ENCODE results near the gene BSG.
"Not testable (repeated sequence)": the region's sequence is repeated elsewhere in the genome, so short reads cannot be mapped to it uniquely, and the experiment has no call there.

The BSG gene

DNA sequence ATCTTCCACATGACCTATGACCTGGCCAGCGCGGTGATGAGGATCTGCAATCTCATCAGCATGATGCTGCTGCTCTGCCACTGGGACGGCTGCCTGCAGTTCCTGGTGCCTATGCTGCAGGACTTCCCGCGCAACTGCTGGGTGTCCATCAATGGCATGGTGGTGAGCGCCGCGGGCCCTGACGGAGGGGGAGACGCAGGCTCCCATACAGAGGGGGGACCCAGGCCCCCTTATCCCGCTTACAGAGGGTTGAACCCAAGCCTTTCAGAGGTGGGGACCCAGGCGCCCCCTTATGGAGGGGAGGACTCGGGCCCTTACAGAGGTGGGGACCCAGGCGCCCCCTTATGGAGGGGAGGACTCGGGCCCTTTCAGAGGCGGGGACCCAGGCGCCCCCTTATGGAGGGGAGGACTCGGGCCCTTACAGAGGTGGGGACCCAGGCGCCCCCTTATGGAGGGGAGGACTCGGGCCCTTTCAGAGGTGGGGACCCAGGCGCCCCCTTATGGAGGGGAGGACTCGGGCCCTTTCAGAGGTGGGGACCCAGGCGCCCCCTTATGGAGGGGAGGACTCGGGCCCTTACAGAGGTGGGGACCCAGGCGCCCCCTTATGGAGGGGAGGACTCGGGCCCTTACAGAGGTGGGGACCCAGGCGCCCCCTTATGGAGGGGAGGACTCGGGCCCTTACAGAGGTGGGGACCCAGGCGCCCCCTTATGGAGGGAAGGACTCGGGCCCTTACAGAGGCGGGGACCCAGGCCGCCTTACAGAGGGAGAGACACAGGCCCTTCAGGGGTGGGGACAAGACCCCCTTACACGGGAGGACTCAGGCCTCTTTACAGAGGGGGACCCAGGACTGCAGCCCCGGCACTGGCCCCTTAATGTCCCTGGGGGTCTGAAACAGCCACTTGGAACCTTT lies 32.9 kb downstream of the BSG start:
- not testable (repeated sequence) for DNase-seq

DNA sequence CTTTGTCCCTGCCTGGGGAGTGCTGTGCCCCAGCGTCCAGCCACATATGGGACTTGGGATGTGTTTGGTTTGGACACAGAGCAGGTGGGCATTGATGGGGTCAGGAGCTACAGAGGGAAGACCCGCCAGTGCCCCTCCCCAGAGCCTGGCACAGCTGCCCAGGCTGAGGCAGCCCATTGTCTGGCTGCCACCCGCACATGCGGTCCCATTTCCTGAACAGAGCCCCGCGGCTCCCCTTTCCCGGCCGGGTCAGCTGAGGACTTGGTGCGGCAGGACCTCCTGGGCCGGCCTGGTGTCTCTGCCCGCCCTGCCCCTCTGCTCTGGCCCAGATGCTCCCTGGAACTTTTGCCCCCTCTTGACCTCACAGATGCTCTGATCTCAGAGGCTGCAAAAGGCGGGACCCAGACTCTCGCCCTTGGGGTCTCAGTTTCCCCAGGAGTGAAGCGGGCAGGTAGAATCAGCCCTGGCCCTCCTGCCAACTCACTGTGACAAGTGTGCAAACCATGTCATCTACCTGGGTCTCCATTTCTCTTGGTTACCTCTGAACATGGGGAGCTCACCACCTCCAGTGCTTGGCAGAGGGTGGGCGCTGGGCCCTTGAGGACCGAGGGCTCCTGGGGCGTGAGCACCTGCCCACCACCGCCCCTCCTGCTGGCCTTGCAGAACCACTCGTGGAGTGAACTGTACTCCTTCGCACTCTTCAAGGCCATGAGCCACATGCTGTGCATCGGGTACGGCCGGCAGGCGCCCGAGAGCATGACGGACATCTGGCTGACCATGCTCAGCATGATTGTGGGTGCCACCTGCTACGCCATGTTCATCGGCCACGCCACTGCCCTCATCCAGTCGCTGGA lies 35.1 kb downstream of the BSG start:
- DNase-seq = no peak

- no peak for DNase-seq
Observed at GRCh38 chr19:608155-609003, 36.0 kb downstream of the BSG start.

DNA sequence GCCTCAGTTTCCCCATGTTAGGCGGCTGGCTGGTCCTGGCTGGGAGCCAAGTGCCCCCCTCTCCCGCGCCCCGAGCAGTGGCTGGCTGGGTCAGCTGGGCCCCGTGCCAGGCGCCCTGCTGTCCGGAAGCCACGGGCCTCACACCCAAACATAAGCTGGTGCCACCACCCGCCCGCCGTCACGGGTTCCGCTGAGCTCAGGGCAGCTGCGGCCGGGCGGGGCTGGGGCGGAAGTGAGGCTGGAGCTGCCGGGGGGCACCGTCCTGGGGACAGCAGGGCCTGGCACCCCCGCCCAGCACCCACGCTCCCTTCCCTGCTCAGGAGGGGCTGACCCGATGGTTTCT lies 36.6 kb downstream of the BSG start:
- no peak for DNase-seq

GRCh38 chr19:610071-610800 lies 37.8 kb downstream of the BSG start:
- no peak for DNase-seq

- DNase-seq = peak; percentile 44
Observed at GRCh38 chr19:610801-611480, 38.5 kb downstream of the BSG start.

DNA sequence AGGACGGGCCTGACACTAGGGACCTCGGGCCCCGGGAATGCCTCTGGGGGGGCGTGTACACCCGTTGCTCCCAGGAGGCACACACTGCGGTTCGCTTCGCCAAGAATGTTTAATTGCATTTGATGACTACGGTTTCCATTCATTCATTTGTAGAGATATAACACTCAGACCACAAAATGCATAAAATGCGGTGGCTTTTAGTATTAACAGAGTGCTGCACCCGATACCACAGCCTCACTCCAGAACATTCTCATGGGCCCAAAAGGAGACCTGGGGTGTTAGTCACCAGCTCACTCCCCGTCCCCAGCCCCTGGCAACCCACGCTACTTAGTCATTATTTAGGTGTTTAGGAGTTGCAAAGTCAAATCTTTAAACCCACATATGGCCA lies 39.1 kb downstream of the BSG start:
- peak; percentile 54 for DNase-seq

DNA sequence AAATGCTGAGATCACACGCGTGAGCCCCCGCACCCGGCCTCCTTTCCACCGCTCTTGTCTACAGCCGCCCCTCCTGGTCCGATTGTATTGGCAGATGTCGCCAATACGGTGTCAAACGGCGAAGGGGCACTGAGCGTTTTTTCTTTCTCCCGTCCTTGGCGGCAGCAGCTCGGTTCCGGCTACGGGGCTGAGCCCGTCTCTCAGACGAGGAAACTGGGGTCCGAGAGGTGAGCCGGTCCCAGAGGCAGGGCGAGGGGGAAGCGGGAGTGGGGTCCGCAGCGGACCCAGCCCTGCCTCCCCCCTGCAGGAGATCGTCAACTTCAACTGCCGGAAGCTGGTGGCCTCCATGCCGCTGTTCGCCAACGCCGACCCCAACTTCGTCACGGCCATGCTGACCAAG lies 40.5 kb downstream of the BSG start:
- no peak for DNase-seq

- DNase-seq = no peak
Observed at GRCh38 chr19:613732-614567, 41.6 kb downstream of the BSG start.

GRCh38 chr19:615619-616018 lies 43.2 kb downstream of the BSG start:
- DNase-seq = no peak

DNA sequence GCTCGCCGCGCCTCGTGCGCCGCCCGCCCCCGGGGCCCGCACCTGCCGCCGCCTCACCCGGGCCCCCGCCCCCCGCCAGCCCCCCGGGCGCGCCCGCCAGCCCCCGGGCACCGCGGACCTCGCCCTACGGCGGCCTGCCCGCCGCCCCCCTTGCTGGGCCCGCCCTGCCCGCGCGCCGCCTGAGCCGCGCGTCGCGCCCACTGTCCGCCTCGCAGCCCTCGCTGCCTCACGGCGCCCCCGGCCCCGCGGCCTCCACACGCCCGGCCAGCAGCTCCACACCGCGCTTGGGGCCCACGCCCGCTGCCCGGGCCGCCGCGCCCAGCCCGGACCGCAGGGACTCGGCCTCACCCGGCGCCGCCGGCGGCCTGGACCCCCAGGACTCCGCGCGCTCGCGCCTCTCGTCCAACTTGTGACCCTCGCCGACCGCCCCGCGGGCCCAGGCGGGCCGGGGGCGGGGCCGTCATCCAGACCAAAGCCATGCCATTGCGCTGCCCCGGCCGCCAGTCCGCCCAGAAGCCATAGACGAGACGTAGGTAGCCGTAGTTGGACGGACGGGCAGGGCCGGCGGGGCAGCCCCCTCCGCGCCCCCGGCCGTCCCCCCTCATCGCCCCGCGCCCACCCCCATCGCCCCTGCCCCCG lies 43.8 kb downstream of the BSG start:
- no peak for DNase-seq

- DNase-seq = no peak
Observed at GRCh38 chr19:616747-617526, 44.5 kb downstream of the BSG start.

- DNase-seq = no peak
Observed at GRCh38 chr19:617551-618246, 45.3 kb downstream of the BSG start.

GRCh38 chr19:618247-618619 lies 45.8 kb downstream of the BSG start:
- DNase-seq = no peak

DNA sequence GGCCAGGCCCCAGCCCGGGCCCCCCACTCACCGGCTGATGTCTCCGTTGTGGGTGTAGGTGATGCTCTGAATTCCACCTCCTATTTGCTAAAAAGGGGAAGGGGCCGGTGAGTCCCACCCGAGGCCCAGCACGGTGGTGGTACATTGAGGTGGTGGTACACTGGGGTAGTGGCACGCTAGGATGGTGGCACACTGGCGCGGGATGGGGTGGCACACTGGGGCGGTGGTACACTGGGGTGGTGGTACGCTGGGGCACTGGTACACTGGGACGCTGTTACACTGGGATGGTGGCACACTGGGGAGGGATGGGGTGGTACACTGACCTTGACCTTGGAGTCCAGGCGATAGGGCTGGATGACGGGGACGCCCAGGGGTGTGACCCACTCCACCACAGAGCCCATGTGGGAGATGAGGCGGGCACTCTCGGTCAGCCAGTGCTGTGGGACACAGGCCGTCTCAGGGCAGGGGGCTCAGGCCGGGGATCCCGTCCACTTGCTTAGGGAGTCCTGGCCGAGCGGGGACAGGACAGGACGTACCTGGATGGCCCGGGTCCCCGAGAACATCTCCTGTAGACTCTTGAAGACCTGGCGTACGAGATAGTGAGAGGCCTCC lies 46.4 kb downstream of the BSG start:
- no peak for DNase-seq

DNA sequence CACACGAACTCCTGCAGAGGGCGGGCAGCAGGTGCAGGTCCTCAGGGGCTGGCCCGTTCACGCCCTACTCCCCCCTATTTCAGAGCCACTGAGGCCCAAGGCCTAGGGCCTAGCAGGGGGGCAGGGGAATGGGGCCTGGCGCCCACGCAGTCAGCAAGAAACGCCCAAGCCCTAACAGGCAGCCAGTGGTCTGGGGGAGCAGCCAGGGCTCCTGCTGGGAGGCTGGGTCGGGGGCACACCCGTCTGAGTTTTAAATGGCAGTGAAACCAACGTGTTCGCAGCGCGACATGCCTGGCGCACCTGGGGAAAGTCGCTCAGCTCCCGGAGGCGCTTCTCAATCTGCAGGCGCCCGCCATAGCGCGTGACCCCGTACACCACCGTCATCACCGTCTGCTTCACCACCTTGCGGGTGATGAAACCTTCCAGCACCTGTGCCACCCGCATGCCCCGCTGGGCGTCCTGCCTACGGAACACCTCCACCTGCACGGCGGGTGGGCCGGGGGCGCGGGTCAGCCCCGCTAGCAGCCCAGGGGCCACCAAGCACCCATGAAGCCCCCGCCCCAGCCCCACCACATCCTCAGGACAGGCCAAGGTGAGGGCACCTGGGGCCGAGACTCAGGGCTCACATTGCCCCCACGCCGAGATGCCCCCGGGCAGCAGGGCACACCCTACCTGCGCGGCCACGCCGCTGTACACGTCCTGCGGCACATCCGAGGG lies 47.0 kb downstream of the BSG start:
- DNase-seq = no peak

- no peak for DNase-seq
Observed at GRCh38 chr19:620166-620862, 47.9 kb downstream of the BSG start.
